ELF-1 (cell line): ENCODE results near the gene TWF1.
"Not testable (repeated sequence)": the region's sequence is repeated elsewhere in the genome, so short reads cannot be mapped to it uniquely, and the experiment has no call there.

Experiments
- DNase-seq: peaks from one replicate; pipeline ENCODE4 v3.0.0-alpha.2; 2016; ENCODE audit warnings: low read depth, low spot score

Gene TWF1

DNA sequence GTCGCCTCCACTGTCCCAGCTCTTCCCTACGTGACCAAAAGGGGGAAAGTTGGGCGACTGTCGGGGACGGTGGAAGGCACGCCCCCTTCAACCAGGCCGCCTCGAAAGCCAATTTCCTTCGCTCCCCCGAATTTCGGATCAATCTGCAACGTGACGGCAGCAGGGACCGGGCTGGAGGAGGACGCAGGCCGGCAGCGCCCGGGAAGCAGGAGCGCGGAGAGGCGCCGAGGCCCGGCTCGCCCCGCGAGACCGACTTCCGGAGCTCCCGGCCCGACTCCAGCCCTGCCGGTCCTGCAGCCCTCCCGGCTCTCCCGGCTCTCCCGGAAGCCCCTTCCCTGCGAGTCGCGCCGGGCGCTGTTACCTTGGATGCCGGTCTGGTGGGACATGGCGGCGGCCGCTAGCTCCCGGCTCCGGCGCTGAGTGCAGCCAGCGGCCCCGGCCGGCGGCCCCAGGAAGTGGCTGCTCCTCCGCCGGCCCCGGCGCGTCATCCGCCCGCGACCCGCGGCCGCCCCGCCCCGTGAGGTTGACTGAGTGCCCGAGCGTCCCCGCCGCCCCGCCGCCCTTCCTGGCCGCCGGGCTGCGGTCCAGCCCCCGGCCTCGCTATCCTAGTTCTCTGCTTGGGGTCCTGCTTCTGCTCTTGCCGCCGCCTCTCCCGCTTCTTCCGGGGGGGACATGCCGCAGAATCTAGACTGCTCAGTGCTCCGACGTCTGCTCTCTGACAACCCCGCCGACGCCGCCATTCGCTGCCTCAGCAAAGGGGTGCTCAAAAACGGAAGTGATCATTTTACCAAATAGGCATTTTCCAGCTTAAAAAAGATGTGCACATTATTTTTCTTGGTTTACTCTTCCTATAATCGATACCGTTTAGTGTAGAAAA is at the start of gene TWF1:
Gene TWF1, minus strand, starts transcription at position 458 of the 877 bp plus-strand sequence. Its CDS starts 72 bp downstream, at position 386.
- peak; percentile 83 for DNase-seq

DNA sequence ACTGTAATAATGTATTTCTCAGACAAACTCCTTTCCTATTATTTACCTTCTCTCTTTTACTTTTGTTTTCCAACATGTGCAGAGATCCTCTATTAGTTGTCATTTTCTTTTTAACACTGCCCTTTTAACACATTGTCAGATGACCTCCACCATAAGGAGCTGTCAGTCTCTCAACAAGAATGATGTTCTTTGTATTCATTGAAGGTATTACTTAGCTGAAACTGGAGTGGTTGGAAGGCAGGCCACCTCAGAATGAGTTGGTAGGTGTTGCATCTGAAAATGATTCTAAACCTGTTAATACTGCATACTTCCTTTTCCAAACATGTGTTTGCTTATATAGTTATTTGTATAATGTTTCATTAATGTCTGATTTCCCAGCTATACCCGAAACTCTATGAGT is 46.6 kb upstream of the TWF1 start:
- DNase-seq: no peak

- no peak for DNase-seq
Measured at GRCh38 chr12:43848786-43849185, 42.7 kb upstream of the TWF1 start.

DNA sequence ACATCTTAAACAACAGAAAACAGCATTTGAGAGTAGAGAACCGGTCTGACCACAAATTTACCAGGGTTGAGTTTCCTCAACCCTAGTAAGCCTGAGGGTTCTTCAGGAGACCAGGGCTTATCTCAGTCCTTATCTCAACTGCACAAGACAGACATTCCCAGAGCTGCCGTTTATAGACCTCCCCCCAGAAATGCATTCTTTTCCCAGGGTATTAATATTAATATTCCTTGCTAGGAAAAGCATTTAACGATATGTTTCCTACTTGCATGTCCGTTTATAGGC is 42.0 kb upstream of the TWF1 start:
- peak; percentile 27 for DNase-seq

GRCh38 chr12:43847425-43848225 is 41.5 kb upstream of the TWF1 start:
- not testable (repeated sequence) for DNase-seq

- DNase-seq: no peak
Measured at GRCh38 chr12:43842259-43842658, 36.1 kb upstream of the TWF1 start.

- no peak for DNase-seq
Measured at GRCh38 chr12:43841253-43841652, 35.1 kb upstream of the TWF1 start.

DNA sequence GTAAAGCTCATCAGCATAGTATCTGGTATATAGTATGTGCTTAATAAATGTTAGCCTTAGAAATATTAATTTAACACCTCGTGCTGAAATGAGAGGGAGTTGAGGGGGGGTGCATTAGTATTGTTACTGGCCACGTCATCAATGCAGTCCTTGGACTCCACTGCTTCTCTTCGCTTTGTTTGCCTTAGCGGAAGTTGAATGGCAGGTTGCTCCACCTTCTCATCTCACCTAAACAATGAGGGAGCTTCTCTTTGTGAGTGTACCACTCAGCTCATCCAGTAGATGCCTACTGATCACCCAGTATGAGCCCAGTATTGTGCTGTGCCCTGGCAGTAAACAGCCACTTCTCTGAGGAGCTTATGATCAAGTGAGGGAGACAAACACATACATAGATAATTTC is 34.2 kb upstream of the TWF1 start:
- DNase-seq: no peak

GRCh38 chr12:43836475-43836989 is 30.4 kb upstream of the TWF1 start:
- DNase-seq: no peak

DNA sequence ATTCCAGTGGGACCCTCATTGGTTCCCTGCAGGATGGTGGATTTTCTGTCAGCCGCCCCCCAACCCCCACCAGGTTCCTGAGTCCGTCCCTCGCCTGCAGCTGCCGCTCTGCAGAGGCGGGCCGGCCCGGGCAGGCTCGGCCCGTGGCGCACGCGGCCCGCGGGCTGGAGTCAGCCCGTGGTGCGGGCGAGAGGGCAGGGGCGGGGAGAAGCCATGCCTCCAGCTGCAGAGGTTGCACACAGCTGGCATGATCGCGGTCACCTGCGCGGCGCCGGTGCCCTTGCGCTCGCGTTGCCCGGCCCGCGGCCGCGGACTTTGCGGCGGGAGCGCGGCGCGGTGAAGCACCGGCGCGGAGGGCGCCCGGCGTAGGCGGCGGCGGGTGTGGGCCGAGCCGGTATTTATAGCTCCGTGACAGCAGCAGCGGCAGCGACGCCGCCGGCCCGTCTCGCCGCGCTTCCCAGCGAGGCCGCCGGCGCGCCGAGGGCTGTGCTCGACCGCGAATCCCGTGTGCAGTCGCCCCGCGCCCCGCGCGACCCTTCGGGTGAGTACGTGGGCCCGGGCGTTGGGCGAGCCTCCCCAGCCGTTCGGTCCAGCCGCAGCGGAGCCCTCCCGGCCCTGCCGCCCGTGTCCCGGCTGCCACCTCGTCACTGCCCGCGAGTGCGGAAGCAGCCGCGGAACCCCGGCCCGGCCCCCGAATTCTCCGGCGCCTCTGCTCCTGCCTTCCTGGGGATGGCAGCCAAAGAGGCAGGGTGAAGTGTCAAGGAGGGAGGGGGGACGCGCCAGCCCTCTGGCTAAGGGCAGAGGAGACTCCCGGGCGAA is 29.7 kb upstream of the TWF1 start, which contains the start of gene TMEM117:
Gene TMEM117, plus strand, starts transcription at position 426 of the 819 bp plus-strand sequence.
- DNase-seq: peak; percentile 45

GRCh38 chr12:43835264-43835655 is 29.1 kb upstream of the TWF1 start:
- DNase-seq: no peak

GRCh38 chr12:43832463-43833168 is 26.5 kb upstream of the TWF1 start:
- DNase-seq: no peak

DNA sequence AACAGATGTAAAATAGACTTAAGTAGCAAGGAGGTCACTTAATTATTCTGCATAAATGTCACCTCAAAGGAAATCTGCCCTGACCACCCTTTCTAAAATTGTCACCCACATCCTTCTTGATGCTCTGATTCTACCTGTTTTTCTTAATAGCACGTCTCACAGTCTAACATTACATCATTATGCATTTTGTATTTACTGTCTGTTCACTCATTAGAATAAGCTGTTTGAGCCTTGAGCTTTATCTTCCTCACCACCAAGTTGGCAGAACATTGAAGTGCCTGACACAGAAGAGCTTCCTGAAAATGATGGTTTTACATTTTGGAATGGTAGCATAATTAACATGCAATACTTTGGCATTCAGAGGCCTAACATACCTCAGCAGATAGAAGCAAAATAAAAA is 21.0 kb upstream of the TWF1 start:
- DNase-seq: no peak

DNA sequence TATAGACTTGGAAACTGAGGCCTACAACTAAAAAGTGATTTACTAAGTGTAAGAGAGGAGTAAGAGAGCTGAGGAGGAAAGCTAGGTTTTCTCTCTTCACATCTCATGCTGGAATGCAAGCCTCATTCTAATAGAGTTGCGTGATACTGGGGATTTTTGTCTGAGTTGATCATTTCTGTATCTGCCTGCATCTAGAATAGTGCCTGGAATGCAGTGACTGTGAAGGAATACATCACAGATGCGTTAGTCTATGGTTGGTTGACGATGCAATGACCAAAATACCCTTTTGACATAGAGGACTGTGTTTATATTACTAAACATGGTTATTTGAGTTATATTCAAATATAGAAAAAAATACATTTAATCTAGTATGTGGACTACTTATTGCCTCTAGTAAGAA is 20.6 kb upstream of the TWF1 start:
- no peak for DNase-seq

- DNase-seq: no peak
Measured at GRCh38 chr12:43824207-43824775, 18.2 kb upstream of the TWF1 start.

- DNase-seq: no peak
Measured at GRCh38 chr12:43816168-43816567, 10.1 kb upstream of the TWF1 start.

DNA sequence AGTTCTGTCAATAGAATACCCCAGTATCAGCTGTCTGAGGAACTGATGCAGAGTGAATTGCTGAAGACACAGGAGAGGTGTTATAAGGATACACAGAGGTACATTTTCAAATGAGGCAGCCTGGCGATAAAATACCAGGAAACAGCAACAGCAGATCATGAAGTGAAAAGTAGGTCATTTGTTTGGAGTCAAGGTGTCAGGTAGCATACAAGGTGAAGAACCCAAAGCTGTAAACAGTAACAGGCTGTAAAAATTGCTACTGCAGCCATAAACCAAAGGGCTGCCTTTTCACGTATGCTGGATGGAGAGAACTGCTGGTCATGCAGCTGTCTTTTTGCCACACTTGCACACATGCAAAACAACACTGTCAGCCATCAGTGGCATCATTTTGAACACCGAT is 9.3 kb upstream of the TWF1 start:
- DNase-seq: no peak

DNA sequence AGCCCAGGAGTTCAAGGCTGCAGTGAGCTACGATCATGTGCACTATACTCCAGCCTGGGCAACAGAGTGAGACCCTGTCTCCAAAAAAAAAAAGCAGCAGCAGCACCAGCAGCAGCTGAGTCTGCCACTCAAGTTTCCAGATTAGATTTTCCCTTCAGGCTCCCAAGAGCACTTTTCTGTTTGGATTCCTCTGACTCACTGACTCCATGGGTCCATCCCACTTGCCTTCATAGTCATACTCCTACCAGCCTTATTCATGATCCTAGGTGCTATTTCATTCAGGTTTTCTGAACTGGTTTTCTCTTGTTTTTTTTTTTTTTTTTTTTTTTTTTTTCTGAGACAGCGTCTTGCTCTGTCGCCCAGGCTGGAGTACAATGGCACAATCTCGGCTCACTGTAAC is 6.8 kb upstream of the TWF1 start:
- DNase-seq: no peak

DNA sequence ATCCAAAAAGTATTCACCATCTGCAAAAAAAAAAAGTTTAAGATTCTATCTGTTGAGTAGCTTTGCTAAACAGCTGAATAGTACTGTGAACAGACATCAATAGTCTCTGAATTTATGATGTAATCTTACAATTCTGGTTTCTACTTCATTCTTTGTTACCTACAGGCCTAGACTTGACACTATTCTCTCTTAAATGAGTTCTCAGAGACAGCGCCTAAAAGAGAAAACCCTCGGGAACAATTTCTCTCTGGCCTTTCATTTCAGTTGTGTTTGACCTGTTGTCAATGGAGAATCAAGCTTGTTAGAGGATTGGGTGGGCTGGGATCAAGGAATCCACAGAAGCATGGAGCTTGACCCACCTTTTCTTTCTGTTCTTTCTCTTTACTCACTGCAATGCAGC is 5.9 kb upstream of the TWF1 start:
- no peak for DNase-seq

DNA sequence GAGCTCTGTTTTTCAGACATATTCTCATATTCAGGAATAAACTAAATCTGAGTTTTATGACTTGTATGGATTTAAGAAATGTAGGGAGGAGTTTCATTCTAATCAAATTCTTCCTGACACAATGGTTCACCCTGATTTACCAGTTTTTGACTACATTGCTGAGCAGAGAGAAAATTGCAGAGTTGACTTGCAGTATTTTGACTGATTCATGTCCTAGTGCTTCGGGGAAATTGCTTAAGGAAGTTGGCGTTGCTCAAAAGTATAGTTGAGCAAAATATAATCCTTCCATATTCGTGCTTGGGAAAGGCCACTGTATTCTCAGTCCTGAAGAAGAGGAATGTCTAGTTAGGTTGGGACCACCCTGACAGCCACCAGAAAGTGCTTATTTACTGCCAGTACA is 1.3 kb upstream of the TWF1 start:
- no peak for DNase-seq

- no peak for DNase-seq
Measured at GRCh38 chr12:43806737-43807072, 588 bp upstream of the TWF1 start.
